ENCODE results near the gene TC2N. TPM values are rescaled to one million over a fixed set of nuclear protein-coding genes. Genes with fewer than 3 reads are reported as not detected.

The TC2N gene
- total and polyA plus RNA-seq, 2 experiments from 2014 or later: 0.05 to 0.77 TPM

DNA sequence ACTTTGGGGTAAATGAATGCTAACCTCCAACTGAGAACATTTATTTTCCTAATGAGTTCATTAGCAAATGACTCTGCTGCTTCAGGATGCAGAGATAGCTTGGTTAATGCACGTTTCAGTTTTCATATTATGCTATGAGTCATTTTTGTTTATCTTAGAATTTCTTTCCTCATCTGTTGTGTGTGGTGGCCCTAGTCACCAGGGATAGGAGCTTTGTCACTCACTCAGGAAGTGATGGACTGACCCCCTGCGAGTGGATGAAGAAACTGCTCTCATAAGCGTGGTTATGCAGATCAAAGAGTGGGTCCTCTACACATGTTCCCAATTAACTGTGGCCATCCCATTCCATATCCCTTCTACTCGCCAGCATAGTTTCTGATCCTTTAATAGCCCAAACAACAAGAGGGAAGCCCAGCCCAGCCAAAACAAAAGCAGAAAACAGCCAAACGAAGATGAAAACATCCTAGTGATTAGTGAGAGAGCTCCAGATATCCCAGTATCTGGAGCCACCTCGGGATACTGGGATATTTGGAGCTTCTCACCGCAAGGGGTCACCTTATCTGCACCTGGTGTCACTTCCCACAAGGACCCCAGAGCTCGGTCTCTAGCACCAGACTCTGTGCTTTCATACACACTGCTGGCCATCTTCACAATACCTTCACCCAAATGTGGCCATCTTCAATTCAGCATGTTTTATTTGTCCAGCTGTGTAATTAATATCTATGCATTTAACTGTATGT lies 8.6 kb downstream of the TC2N start:
- H3K4me3 ChIP-seq: no peak overlapping the region
- no peaks in the 10 kb centered on the region for H3K36me3 ChIP-seq
- no peak overlapping the region for H3K27ac ChIP-seq
- DNase-seq (ENCODE audit: low read depth in 1 of 2, low spot score in 1 of 2): peak in 1 of 2 donors; percentile 41
- no peaks in the 10 kb centered on the region for H3K4me1 ChIP-seq (ENCODE audit: low read depth)
- H3K9me3 ChIP-seq (ENCODE audit: low read depth): no peaks in the 10 kb centered on the region
- no peaks in the 10 kb centered on the region for H3K27me3 ChIP-seq
- TF ChIP-seq, protein P1, sequence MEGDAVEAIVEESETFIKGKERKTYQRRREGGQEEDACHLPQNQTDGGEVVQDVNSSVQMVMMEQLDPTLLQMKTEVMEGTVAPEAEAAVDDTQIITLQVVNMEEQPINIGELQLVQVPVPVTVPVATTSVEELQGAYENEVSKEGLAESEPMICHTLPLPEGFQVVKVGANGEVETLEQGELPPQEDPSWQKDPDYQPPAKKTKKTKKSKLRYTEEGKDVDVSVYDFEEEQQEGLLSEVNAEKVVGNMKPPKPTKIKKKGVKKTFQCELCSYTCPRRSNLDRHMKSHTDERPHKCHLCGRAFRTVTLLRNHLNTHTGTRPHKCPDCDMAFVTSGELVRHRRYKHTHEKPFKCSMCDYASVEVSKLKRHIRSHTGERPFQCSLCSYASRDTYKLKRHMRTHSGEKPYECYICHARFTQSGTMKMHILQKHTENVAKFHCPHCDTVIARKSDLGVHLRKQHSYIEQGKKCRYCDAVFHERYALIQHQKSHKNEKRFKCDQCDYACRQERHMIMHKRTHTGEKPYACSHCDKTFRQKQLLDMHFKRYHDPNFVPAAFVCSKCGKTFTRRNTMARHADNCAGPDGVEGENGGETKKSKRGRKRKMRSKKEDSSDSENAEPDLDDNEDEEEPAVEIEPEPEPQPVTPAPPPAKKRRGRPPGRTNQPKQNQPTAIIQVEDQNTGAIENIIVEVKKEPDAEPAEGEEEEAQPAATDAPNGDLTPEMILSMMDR (IDR thresholded peaks at IDR 0.05; ENCODE audit: low read depth, low read length): no peak

DNA sequence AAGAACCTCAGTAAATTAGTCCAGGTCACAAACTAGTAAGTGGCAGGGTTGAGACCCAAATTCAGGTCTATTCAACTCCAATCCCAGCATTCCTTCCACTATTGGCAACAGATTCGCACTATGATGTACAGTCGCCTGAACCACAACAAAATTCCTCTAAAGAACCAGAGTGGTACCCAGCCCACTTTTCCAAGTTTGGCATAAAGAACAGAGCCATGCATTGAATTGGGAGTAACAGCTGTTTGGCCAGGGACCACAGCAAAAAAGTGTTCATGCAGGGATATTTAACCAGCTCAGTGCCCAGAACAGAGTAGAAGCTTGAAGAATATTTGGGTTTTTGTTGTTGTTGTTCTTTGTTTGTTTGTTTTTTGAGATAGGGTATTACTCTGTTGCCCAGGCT lies 9.7 kb downstream of the TC2N start:
- H3K4me3 ChIP-seq: no peak overlapping the region
- H3K9me3 ChIP-seq (ENCODE audit: low read depth): no peaks in the 10 kb centered on the region
- H3K4me1 ChIP-seq (ENCODE audit: low read depth): no peaks in the 10 kb centered on the region
- H3K27ac ChIP-seq: no peak overlapping the region
- DNase-seq (ENCODE audit: low read depth in 1 of 2, low spot score in 1 of 2): no peak
- H3K36me3 ChIP-seq: no peaks in the 10 kb centered on the region
- TF ChIP-seq, protein P1 (IDR thresholded peaks at IDR 0.05; ENCODE audit: low read depth, low read length): no peak
- H3K27me3 ChIP-seq: no peaks in the 10 kb centered on the region

DNA sequence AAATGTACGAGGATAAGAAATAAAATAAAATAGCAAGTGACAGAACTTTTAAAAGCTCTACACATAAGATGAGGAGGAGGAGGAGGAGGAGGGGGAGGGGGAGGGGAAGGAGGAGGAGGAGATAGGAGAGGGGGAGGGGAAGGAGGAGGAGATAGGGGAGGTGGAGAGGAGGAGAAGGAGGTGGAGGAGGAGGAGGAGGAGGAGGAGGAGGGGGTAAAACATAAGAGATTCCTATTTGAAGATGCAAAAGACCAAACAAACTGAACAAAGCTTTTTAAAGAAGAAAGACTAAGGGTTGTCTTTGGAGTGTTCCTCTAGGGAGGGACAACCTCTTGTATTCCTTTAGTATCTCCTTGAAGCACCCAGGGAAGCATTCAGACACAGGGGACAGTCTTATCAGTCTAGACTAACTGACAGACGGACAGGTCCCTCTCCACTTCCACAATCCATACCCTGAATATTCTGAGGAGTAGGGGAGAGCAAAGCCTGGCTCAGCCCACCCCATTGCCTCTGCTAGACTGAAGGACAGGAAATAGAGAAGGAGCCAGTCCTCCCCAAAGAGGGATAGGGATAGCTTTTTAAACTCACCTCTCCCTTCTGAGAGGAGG lies 12.9 kb downstream of the TC2N start:
- no peak for DNase-seq (ENCODE audit: low read depth in 1 of 2, low spot score in 1 of 2)
- H3K27ac ChIP-seq: no peak overlapping the region
- no peaks in the 10 kb centered on the region for H3K36me3 ChIP-seq
- H3K4me3 ChIP-seq: no peak overlapping the region
- H3K4me1 ChIP-seq (ENCODE audit: low read depth): no peaks in the 10 kb centered on the region
- TF ChIP-seq, protein P1 (IDR thresholded peaks at IDR 0.05; ENCODE audit: low read depth, low read length): no peak
- H3K9me3 ChIP-seq (ENCODE audit: low read depth): no peaks in the 10 kb centered on the region
- no peaks in the 10 kb centered on the region for H3K27me3 ChIP-seq

DNA sequence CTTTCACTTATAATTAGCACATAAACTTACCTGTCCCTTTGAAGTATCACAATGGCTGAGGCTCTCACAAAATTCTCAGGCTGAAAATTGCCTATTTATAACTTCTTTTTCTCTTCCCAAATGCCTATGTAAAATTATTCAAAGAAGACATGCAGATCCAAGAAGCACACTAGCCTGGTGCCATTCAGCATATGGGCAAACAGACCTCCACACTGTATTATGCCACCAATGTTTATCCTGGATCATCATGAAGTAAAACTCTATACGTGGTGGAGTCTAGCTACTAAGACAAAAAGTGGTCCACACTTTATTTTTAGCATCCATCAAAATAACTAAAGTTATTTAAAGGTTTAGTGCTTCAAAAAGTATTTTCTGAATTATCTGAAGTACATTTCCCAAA lies 15.8 kb downstream of the TC2N start:
- H3K36me3 ChIP-seq: no peaks in the 10 kb centered on the region
- TF ChIP-seq, protein P1 (IDR thresholded peaks at IDR 0.05; ENCODE audit: low read depth, low read length): no peak
- H3K4me1 ChIP-seq (ENCODE audit: low read depth): no peaks in the 10 kb centered on the region
- no peaks in the 10 kb centered on the region for H3K27me3 ChIP-seq
- no peaks in the 10 kb centered on the region for H3K9me3 ChIP-seq (ENCODE audit: low read depth)
- no peak overlapping the region for H3K27ac ChIP-seq
- DNase-seq (ENCODE audit: low read depth in 1 of 2, low spot score in 1 of 2): no peak
- no peak overlapping the region for H3K4me3 ChIP-seq

DNA sequence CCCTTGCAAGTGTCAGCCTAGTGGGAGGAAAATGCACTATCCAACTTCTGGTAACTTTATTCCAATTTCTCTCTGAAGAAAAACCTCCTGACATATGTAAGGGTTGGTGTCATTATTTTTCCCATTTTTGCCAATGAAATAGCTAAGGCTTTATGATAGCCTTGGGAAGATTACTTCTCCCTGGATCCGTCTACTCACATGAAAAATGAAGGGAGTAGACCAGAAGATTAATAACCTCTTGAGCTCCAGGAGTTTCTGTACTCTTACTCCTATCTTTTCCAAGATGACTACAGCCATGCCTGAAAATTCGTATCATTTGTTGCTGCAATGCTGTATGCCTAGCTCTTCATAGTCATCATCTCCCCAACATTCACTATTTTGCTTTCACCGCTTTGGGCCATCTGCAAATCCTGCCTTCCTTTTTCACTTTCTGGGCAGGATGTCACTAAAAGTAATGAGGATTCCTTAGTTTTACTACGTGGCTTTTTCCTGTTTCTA lies 18.8 kb downstream of the TC2N start:
- Histone ChIP-seq H3K36me3 (no peaks in the 10 kb centered on the region), H3K27ac (no peak overlapping the region), H3K4me3 (no peak overlapping the region), H3K27me3 (no peaks in the 10 kb centered on the region), H3K4me1 (ENCODE audit: low read depth) (no peaks in the 10 kb centered on the region), H3K9me3 (ENCODE audit: low read depth) (no peaks in the 10 kb centered on the region)
- DNase-seq (ENCODE audit: low read depth in 1 of 2, low spot score in 1 of 2): no peak
- TF ChIP-seq, protein P1 (IDR thresholded peaks at IDR 0.05; ENCODE audit: low read depth, low read length): no peak
